ENCODE measurements around the gene HERC6. TPM values are rescaled to one million over a fixed set of nuclear protein-coding genes. Genes with fewer than 3 reads are reported as not detected.

HERC6 gene
- total RNA-seq, 6 donors from 2014 or later, result 6.7 to 27.2 (median 13.1) TPM

DNA sequence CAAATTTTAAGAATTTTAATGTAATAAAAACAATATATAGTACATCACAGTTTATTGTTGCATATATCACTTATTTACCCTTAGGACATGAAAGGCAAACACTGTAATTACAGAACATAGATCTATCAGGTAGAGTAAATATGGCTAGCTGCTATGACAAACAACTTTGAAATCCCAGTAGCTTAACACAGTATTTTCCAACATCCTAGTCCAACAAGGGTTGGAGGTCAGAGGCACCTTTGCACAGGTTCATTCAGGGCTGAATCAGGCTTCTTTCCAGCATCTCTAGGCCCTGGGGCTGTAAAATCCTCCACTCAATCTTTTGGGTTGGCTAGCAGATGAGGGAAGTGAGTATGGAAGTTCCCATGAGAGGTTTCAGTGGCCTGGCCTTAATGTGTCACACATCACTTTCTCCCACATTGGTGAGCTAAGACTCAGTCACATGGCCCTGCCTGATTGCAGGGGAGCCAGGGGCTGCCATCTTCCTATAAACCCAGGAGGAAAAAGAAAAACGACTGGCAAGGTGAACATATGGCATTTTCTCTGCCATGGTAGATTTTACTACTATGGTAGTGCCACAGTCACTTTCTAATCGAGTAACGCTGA is 32.9 kb downstream of the HERC6 start:
- ATAC-seq (ENCODE audit: low FRiP score in 2 of 2), result no peak
- H3K9me3 ChIP-seq, result no peaks in the 10 kb centered on the region
- no peaks in the 10 kb centered on the region for H3K4me1 ChIP-seq
- H3K36me3 ChIP-seq, result peaks cover 3 to 46% (median 6%) of the 10 kb centered on the region in 4 donors
- DNase-seq, result no peak
- H3K4me3 ChIP-seq, result no peak overlapping the region
- TF ChIP-seq EP300 (IDR thresholded peaks at IDR 0.05) (no peak), CTCF (IDR thresholded peaks at IDR 0.05) (no peak), POLR2AphosphoS5 (IDR thresholded peaks at IDR 0.05) (no peak), POLR2A (IDR thresholded peaks at IDR 0.05) (no peak)
- WGBS, 2 donors, result 84 to 94% methylated on average over 3 of the region's 3 CpGs
- no peaks in the 10 kb centered on the region for H3K27me3 ChIP-seq
- no peak overlapping the region for H3K27ac ChIP-seq

- no peak overlapping the region for H3K4me3 ChIP-seq
- ATAC-seq (ENCODE audit: low FRiP score in 2 of 2), result no peak
- no peaks in the 10 kb centered on the region for H3K4me1 ChIP-seq
- DNase-seq, result no peak
- H3K36me3 ChIP-seq, result peaks cover under 1 to 41% (median 3%) of the 10 kb centered on the region in 4 donors
- H3K9me3 ChIP-seq, result no peaks in the 10 kb centered on the region
- 75 to 78% methylated on average over 1 of the region's 1 CpG for WGBS, 2 donors
- H3K27ac ChIP-seq, result no peak overlapping the region
- TF ChIP-seq POLR2A (IDR thresholded peaks at IDR 0.05) (no peak), EP300 (IDR thresholded peaks at IDR 0.05) (no peak), POLR2AphosphoS5 (IDR thresholded peaks at IDR 0.05) (no peak), CTCF (IDR thresholded peaks at IDR 0.05) (no peak)
- no peaks in the 10 kb centered on the region for H3K27me3 ChIP-seq
Measured at GRCh38 chr4:88413801-88414200, 35.1 kb downstream of the HERC6 start.

- H3K36me3 ChIP-seq, result peaks cover 0 to 35% (median 3%) of the 10 kb centered on the region in 4 donors
- no peak overlapping the region for H3K27ac ChIP-seq
- H3K4me1 ChIP-seq, result no peaks in the 10 kb centered on the region
- H3K27me3 ChIP-seq, result no peaks in the 10 kb centered on the region
- no peak overlapping the region for H3K4me3 ChIP-seq
- 88 to 89% methylated on average over 4 of the region's 4 CpGs for WGBS, 2 donors
- no peaks in the 10 kb centered on the region for H3K9me3 ChIP-seq
- no peak for DNase-seq
- no peak for ATAC-seq (ENCODE audit: low FRiP score in 2 of 2)
- TF ChIP-seq EP300 (IDR thresholded peaks at IDR 0.05) (no peak), POLR2AphosphoS5 (IDR thresholded peaks at IDR 0.05) (no peak), POLR2A (IDR thresholded peaks at IDR 0.05) (no peak), CTCF (IDR thresholded peaks at IDR 0.05) (no peak)
Measured at GRCh38 chr4:88414755-88415154, 36.1 kb downstream of the HERC6 start.

GRCh38 chr4:88415982-88416381 is 37.3 kb downstream of the HERC6 start:
- no peak for ATAC-seq (ENCODE audit: low FRiP score in 2 of 2)
- peaks cover 0 to 31% (median 3%) of the 10 kb centered on the region in 4 donors for H3K36me3 ChIP-seq
- DNase-seq, result no peak
- H3K4me1 ChIP-seq, result no peaks in the 10 kb centered on the region
- H3K27ac ChIP-seq, result no peak overlapping the region
- no peaks in the 10 kb centered on the region for H3K9me3 ChIP-seq
- 81 to 89% methylated on average over 2 of the region's 2 CpGs for WGBS, 2 donors
- no peak overlapping the region for H3K4me3 ChIP-seq
- H3K27me3 ChIP-seq, result no peaks in the 10 kb centered on the region
- TF ChIP-seq POLR2A (IDR thresholded peaks at IDR 0.05), result no peak
- no peak for TF ChIP-seq POLR2AphosphoS5 (IDR thresholded peaks at IDR 0.05)
- TF ChIP-seq CTCF (IDR thresholded peaks at IDR 0.05), result no peak
- TF ChIP-seq EP300 (IDR thresholded peaks at IDR 0.05), result no peak

DNA sequence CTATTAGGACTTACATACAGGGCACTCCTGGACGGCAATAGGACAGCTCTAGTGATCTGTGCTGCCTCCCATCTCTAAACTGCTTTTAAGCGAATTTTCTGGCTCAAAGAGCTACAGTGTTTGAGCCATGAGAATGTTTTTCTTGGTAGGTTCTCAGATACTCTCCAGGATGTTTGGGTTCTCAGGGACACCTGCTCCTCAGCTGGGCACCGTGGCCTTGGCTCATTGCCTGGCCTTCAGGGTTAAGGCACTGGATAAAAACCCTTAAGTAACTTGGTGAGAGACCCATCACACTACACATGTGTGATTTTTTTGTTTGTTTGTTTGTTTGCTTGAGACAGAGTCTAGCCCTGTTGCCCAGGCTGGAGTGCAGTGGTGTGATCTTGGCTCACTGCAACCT is 39.8 kb downstream of the HERC6 start:
- TF ChIP-seq POLR2AphosphoS5 (IDR thresholded peaks at IDR 0.05) (no peak), EP300 (IDR thresholded peaks at IDR 0.05) (no peak), CTCF (IDR thresholded peaks at IDR 0.05) (no peak), POLR2A (IDR thresholded peaks at IDR 0.05) (no peak)
- Histone ChIP-seq H3K27me3 (no peaks in the 10 kb centered on the region), H3K4me1 (no peaks in the 10 kb centered on the region), H3K9me3 (no peaks in the 10 kb centered on the region), H3K36me3 (peaks cover 0 to 17% (median 2%) of the 10 kb centered on the region in 4 donors), H3K4me3 (no peak overlapping the region), H3K27ac (no peak overlapping the region)
- ATAC-seq (ENCODE audit: low FRiP score in 2 of 2) (no peak), DNase-seq (no peak)
- 87 to 91% methylated on average over 3 of the region's 3 CpGs for WGBS, 2 donors

Measured in upper lobe of left lung (tissue), 6 donors.